Measurements from ENCODE around the gene PHAF1.

The PHAF1 gene

GRCh38 chr16:67190041-67190440, 80.3 kb downstream of the PHAF1 start, which contains the start of gene EXOC3L1:
Gene EXOC3L1 (minus strand): TSS chr16:67190136. CDS start chr16:67189676, 460 bp downstream.
- TF ChIP-seq CTCF (IDR thresholded peaks at IDR 0.05; ENCODE audit: low read depth, low read length, missing control alignments), result no peak
- DNase-seq (ENCODE audit: extremely low read depth, low read depth), result no peak
- H3K4me3 ChIP-seq (replicated peaks; ENCODE audit: low read depth, low read length), result no peak within 1 kb of the TSS

- no peak for TF ChIP-seq CTCF (IDR thresholded peaks at IDR 0.05; ENCODE audit: low read depth, low read length, missing control alignments)
- no peak overlapping the region for H3K4me3 ChIP-seq (replicated peaks; ENCODE audit: low read depth, low read length)
- DNase-seq (ENCODE audit: extremely low read depth, low read depth), result no peak
These were observed 81.0 kb downstream of the PHAF1 start for GRCh38 chr16:67190448-67191399.

GRCh38 chr16:67191411-67191994, 81.8 kb downstream of the PHAF1 start:
- no peak for DNase-seq (ENCODE audit: extremely low read depth, low read depth)
- no peak for TF ChIP-seq CTCF (IDR thresholded peaks at IDR 0.05; ENCODE audit: low read depth, low read length, missing control alignments)
- peak overlapping the region; percentile 100 for H3K4me3 ChIP-seq (replicated peaks; ENCODE audit: low read depth, low read length)

GRCh38 chr16:67191995-67192681, 82.4 kb downstream of the PHAF1 start, which contains the start of gene E2F4:
Gene E2F4 (plus strand): TSS chr16:67192155. CDS start chr16:67192228, 73 bp downstream.
- peak within 1 kb of the TSS; percentile 100 for H3K4me3 ChIP-seq (replicated peaks; ENCODE audit: low read depth, low read length)
- DNase-seq (ENCODE audit: extremely low read depth, low read depth), result no peak
- no peak for TF ChIP-seq CTCF (IDR thresholded peaks at IDR 0.05; ENCODE audit: low read depth, low read length, missing control alignments)

GRCh38 chr16:67192781-67193361, 83.1 kb downstream of the PHAF1 start:
- TF ChIP-seq CTCF (IDR thresholded peaks at IDR 0.05; ENCODE audit: low read depth, low read length, missing control alignments), result no peak
- DNase-seq (ENCODE audit: extremely low read depth, low read depth), result no peak
- peak overlapping the region; percentile 100 for H3K4me3 ChIP-seq (replicated peaks; ENCODE audit: low read depth, low read length)

GRCh38 chr16:67193536-67193935, 83.8 kb downstream of the PHAF1 start:
- peak overlapping the region; percentile 100 for H3K4me3 ChIP-seq (replicated peaks; ENCODE audit: low read depth, low read length)
- no peak for DNase-seq (ENCODE audit: extremely low read depth, low read depth)
- TF ChIP-seq CTCF (IDR thresholded peaks at IDR 0.05; ENCODE audit: low read depth, low read length, missing control alignments), result no peak

All from HFF-Myc (cell line).